Posterior cingulate gyrus (tissue), 11 donors: ENCODE measurements around the gene PRSS53.
"Not testable (repeated sequence)": the region's sequence is repeated elsewhere in the genome, so short reads cannot be mapped to it uniquely, and the experiment has no call there.

Experiments used
- DNase-seq, 10 donors: peaks; one replicate each; pipeline versions ENCODE4 v3.0.0 to v3.0.0-alpha.2; 2020 to 2021; ENCODE audit warnings: mixed read lengths in 3 of 10
- intact Hi-C: fragments of 100-400 bp; cut with DNase I; formaldehyde crosslinking; loops from one replicate; pipeline ENCODE4 v1.15.1; 2023

PRSS53 gene

GRCh38 chr16:31088459-31089183 is at the start of gene PRSS53:
TSS of gene PRSS53 (minus strand) at chr16:31088943. CDS start at chr16:31088809, 134 bp downstream.
- DNase-seq, result peak in 1 of 10 donors; percentile 52
- intact Hi-C loops, result no loop called here

DNA sequence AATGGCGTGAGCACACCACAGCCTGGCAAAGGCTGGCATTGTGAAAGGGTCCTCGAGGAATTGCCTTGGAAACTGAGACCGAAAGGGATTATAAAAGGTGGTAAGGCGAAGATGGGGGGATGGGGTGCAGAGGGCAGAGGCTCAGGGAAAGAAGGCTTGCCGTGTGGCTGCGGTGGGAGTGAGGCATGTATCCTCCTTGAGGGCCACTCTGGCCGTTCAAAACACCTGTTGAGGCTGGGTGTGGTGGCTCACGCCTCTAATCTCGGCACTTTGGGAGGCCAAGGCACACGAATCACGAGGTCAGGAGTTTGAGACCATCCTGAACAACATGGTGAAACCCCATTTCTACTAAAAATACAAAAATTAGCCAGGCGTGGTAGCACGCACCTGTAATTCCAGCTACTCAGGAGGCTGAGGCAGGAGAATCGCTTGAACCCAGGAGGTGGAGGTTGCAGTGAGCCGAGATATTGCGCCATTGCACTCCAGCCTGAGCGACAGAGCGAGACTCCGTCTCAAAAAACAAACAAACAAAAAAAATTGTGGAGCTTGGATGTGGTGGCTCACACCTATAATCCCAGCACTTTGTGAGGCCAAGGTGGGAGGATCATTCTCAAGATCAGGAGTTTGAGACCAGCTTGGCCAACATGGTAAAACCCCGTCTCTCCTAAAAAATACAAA is 48.2 kb upstream of the PRSS53 start:
- DNase-seq, intact Hi-C loops: not testable (repeated sequence)

DNA sequence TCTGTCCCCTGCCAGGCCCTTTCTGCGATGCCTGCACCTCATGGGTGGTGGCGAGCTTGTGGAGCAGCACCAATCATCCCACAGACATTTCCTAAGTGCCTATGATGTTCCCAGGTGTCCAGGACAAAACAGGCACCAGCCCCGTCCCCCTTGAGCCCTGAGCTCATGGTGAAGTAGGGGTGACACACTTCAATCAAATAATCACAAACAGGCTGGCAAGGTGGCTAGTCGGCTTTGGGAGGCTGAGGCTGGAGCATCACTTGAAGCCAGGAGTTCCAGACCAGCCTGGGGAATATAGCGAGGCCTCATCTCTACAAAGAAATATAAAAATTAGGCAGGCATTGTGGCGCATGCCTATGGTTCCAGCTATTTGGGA is 47.5 kb upstream of the PRSS53 start:
- intact Hi-C loops, result no loop called here
- no peak for DNase-seq

- DNase-seq, result no peak
- intact Hi-C loops, result no loop called here
Measured at GRCh38 chr16:31135535-31136286, 47.0 kb upstream of the PRSS53 start, which contains the start of gene PRSS8. TSS of gene PRSS8 (minus strand) at chr16:31135727. CDS start at chr16:31135498, 229 bp downstream.

DNA sequence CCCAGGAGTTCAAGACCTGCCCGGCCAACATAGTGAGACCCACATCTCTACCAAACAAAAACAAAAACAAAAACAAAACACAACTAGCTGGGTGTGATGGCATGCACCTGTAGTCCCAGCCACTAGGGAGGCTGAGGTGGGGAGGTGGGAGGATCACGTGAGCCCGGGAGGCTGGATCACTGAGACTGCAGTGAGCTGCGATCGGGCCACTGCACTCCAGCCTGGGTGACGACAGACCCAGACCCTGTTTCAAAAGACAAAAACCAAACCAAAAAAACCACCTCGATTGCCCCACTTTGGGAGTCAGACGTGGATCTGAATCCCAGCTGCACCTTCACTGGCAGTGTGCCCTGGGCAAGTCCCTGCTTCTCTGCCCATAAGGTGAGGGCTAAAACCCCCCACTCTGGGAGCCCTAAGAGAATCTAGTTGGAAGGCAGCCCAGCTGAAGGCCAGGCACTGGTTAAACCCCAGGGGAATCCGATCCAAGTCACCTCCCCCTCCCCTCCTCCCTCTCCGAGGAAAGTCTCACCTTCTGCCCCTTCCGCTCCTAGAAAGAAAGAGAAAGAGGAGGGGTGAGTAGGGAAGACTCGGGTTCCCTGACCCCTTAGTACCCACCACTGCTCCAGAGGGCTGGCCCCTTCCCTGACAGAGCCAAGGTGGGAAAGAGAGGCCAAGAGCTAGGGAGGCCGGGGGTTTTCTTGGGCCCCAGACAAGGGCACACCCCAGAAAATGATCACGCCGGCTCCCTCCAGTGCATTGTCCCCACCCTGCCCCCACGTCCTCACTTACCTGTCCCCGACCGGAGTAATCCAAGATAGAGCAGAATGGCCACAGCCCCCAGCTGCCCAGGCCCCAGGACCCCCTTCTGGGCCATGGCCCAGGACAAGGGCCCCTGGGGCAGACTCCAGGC is 46.1 kb upstream of the PRSS53 start:
- intact Hi-C loops, result loop anchor here (5.0 kb wide), 1 partner anchor 367 kb away; no protein-coding TSS in a partner anchor
- no peak for DNase-seq

DNA sequence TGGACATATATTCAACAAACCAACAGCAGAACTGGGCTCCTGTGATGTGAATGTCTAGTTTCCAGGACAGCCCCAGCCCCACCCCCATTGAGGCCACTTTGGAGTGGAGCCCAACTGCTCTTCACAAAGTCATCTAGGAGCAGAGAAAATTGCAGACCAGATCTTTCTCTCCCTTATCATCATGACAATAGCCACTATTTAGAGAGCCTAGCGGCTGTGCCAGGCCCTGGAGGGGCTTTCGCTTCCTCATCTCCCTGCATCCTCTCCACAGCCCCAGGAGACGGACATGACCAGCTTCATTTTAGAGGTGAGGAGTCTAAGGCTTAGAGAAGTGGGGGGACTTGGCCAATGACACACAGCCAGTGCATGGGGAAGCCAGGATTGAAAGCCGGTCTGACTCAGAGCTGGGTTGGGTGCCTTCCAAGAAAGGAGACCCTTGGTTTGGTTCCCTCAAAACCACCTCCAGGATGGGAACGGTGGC is 45.4 kb upstream of the PRSS53 start:
- intact Hi-C loops, result loop anchor here (5.0 kb wide), 1 partner anchor 368 kb away; no protein-coding TSS in a partner anchor
- no peak for DNase-seq

GRCh38 chr16:31133046-31133501 is 44.3 kb upstream of the PRSS53 start:
- no peak for DNase-seq
- intact Hi-C loops, result loop anchor here (5.0 kb wide), 1 partner anchor 369 kb away; no protein-coding TSS in a partner anchor

- DNase-seq, result peak in 1 of 10 donors; percentile 46
- intact Hi-C loops, result loop anchor here (5.0 kb wide), 1 partner anchor 370 kb away; no protein-coding TSS in a partner anchor
Measured at GRCh38 chr16:31132303-31132979, 43.7 kb upstream of the PRSS53 start.

DNA sequence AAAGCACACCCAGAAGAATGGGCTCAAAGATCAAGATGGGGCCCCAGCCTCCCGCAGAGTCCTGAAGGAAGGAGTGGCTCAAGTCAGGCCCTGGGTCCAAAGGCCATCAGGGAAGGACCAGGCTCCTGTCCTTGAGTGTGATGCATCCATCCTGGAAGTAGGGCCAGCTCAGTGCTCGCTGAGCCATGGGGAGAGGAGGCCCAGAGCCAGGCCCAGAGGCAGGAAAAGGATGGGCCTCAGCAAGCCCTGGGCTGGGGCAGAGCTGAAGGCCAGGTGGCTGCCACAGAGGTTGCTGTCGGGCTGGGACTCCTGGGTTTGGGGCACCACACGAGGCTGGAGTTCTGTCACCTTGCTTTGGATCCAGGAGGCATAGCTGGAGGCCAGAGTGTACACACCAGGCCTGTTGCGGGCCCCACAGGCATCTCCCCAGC is 43.1 kb upstream of the PRSS53 start:
- intact Hi-C loops, result loop anchor here (5.0 kb wide), 1 partner anchor 370 kb away; no protein-coding TSS in a partner anchor
- peak in 1 of 10 donors; percentile 63 for DNase-seq

DNA sequence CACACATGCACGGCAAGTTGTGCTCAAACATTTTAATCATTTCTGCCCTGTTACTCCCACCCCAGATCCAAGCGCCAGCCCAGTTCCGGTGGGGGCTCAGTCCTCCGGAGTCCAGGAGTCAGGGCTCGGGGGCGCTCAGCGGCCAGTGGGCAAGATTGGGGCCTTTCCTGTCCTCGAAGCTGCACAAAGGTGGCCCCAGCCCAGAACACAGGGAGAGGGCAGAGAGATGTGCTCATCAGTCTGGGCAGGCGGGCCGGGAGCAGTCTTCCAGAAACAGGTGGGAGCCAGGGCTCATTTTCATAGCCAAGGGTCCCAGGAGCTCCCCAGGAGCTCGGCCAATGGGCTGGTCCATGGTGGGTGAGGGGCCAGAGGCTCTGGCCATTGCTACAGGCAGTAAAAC is 42.7 kb upstream of the PRSS53 start:
- DNase-seq, result no peak

DNA sequence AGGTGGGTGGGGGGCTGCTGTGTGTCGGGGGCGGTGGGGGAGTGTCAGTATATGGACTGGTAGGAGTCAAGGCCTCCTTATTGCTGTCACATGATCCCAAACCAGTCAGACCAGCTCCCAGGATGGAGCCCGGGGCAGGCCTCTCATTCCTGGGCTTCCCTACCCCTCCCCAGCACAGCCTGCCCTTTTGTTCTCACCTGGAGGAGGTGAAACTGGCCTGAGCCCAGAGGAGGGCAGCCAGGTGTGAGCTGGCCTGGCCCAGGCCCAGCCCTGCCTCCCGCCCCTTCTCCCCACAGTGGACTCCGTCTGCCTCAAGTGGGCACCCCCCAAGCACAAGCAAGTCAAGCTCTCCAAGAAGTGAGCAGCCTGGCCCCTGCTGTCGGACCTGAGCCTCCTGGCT is 42.2 kb upstream of the PRSS53 start:
- peak in 1 of 10 donors; percentile 74 for DNase-seq
- intact Hi-C loops, result loop anchor here (5.0 kb wide), 1 partner anchor 371 kb away; no protein-coding TSS in a partner anchor

More for the DNA sequence above, 42.7 kb upstream of the PRSS53 start:
- intact Hi-C loops, result loop anchor here (5.0 kb wide), 1 partner anchor 371 kb away; no protein-coding TSS in a partner anchor

DNA sequence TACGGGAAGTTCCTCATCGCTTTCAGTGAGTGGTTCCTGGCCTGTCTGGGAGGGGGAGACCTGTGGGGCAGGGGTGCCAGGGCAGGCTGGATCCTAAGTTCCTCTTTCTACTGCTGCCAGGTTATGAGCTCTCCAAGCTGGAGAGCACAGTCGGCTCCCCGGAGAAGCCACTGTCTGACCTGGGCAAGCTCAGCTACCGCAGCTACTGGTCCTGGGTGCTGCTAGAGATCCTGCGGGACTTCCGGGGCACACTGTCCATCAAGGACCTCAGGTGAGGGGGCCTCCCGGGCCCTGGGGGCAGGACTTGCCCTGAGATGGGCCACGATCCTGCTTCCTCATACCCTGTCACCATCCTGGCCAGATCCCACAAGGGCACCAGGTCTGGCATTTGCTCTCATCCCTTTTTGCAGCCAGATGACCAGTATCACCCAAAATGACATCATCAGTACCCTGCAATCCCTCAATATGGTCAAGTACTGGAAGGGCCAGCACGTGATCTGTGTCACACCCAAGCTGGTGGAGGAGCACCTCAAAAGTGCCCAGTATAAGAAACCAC is 41.7 kb upstream of the PRSS53 start:
- peak in 1 of 10 donors; percentile 78 for DNase-seq
- intact Hi-C loops, result loop anchor here (5.0 kb wide), 1 partner anchor 372 kb away; no protein-coding TSS in a partner anchor

GRCh38 chr16:31129568-31130335 is 41.0 kb upstream of the PRSS53 start:
- peak in 3 of 10 donors; percentile 25 to 84 (median 29) for DNase-seq
- intact Hi-C loops, result loop anchor here (5.0 kb wide), 1 partner anchor 373 kb away; no protein-coding TSS in a partner anchor

DNA sequence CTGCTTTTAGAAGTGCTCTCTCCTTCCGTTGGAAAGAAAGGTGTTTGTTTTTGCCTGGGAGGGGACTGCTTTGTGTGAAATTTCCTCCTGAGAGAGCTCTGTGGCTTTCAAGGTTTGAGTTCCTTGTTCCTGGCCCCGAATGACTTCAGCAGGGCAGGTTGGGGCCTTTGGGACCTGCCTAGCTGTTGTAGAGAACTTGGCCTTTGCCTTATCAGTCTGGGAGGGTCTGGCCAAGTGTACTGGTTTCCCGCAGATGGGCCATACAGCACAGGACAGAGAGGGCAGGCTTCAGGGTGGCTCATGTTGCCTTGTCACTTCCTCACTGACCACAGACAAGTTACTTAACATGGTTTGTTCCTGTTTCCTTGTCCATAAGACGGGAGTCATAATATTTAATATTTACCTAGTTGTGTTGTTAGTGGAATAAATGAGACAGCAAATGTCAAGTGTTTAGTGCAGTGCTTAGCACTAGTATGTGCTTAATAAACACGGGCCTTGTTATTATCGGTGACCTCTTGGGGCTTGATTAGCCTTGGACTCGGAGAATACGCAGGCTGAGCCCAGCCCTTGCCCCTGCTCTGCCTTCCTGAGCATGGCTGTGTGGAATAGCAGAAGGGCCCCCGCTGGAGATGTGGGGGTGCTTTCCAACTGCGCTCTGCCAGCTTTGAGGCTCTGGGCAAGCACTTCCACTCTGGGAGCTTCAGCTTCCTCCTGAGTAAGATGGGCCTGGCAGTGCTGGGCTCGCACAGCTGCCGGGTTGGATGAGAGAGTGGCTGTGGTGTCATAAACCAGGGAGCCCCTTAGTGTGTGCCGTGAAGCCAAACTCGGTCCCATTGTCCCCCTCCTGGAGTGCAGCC is 40.2 kb upstream of the PRSS53 start:
- DNase-seq, result peak in 4 of 10 donors; percentile 13 to 81 (median 36)
- intact Hi-C loops, result no loop called here

DNA sequence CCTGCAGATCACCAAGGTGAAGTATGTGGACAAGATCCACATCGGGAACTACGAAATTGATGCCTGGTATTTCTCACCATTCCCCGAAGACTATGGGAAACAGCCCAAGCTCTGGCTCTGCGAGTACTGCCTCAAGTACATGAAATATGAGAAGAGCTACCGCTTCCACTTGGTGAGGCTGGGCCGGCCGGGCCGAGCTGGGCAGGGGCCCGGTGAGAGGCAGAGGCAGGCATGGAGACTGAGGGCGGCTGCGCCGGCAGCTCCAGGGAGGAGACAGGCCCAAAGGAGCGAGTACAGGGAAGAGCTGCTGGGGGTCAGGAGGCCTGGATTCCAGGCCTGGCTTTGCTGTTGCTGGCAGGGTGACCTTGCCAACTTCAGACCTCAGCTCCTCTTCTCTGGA is 38.4 kb upstream of the PRSS53 start:
- no peak for DNase-seq
- intact Hi-C loops, result no loop called here

GRCh38 chr16:31125844-31126243 is 37.1 kb upstream of the PRSS53 start:
- DNase-seq, result no peak
- intact Hi-C loops, result no loop called here
